Activated CD8-positive, alpha-beta T cell treated with anti-CD3 and anti-CD28 coated beads for 36 hours (primary cell): ENCODE data around the gene SP2. TPM values are rescaled to one million over a fixed set of nuclear protein-coding genes. Genes with fewer than 3 reads are reported as not detected.

Source experiments
- ATAC-seq: fragments of 200-7000 bp; cut with Tn5 transposase; one replicate; pipeline ENCODE4 v1.10.0; 2021; ENCODE audit warnings: mild to moderate bottlenecking, moderate library complexity
- CTCF ChIA-PET: fragments of 350-600 bp; sonication (Branson Sonifier 250); formaldehyde crosslinking; loops from one replicate; lab custom pipeline; 2021; ENCODE audit warnings: antibody characterized with exemption; lab: Charles Lee
- POLR2A ChIA-PET: fragments of 350-600 bp; sonication (Branson Sonifier 250); formaldehyde crosslinking; loops from one replicate; lab custom pipeline; 2021; ENCODE audit warnings: antibody characterized with exemption; lab: Charles Lee
- DNase-seq: peaks from one replicate; pipeline ENCODE4 v3.0.0-alpha.2; 2020
- H3K27ac Mint-ChIP-seq: one replicate; pipeline ENCODE4 v1.8.0; 2021; ENCODE audit warnings: mild to moderate bottlenecking, mixed read lengths
- H3K27me3 Mint-ChIP-seq: one replicate; pipeline ENCODE4 v1.8.0; 2021; ENCODE audit warnings: mixed read lengths
- H3K36me3 Mint-ChIP-seq: one replicate; pipeline ENCODE4 v1.8.0; 2021; ENCODE audit warnings: low read depth, mixed read lengths
- H3K4me1 Mint-ChIP-seq: one replicate; pipeline ENCODE4 v1.8.0; 2021; ENCODE audit warnings: low read depth, mixed read lengths
- H3K4me3 Mint-ChIP-seq: one replicate; pipeline ENCODE4 v1.8.0; 2021; ENCODE audit warnings: mild to moderate bottlenecking, moderate library complexity, mixed read lengths
- H3K9me3 Mint-ChIP-seq: one replicate; pipeline ENCODE4 v1.8.0; 2021; ENCODE audit warnings: mixed read lengths
- intact Hi-C: fragments of 100-400 bp; cut with micrococcal nuclease; formaldehyde crosslinking; loops from one replicate; pipeline ENCODE4 v1.10.0; 2022
- total RNA-seq, 2 experiments: library from RNA; stranded (reverse); gene quantifications; one replicate each; pipeline ENCODE4 v1.2.3, GENCODE V29; 2021
- TF ChIP-seq, protein P1 (sequence below): fragments of 200-600 bp; IDR thresholded peaks from one replicate; pipeline ENCODE4 v1.8.0; 2022; ENCODE audit warnings: antibody characterized with exemption, mild to moderate bottlenecking

The SP2 gene
- total RNA-seq, 2 experiments from 2014 or later, result 11.5 to 13.2 TPM

DNA sequence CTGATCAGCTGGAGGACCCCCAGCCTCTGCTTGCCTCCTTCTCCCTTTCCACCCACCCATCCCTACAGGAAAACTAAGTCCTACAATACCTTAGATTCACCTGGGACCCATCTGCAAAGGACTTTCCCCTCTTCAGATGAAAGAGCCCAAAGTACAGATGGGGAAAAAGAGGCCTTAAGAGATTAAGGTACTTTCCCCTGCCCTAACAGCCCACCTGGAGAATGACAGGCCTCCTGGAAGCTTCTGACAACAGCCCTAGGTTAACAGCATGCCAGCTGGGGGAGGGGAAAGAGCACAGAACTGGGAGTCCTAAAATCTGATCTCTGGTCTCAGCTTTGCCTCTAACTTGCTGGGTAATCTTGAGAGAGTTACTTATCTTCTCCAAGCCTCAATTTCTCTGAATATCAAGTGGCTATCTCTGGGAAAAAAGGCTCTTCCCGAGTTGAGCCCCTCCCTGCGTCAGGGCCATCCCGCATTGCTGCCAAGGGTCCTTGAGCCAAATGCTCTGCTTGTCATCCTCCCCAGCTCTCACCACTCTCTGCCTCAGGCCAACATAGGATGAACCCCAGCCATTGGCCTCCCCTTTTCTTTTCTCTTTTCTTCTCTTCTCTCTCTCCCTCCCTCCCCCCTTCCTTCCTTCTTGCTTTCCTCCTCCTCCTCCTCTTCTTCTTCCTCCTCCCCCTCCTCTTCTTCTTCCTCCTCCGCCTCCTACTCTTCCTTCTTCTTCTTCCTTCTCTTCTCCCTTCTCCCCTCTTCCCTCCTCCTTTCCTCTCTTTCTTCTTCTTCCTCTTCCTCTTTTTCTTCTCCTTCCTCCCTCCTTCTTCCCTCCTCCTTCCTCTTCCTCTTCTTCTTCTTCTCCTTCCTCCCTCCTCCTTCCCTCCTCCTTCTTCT lies 22.6 kb upstream of the SP2 start:
- no peaks in the 10 kb centered on the region for H3K9me3 Mint-ChIP-seq
- intact Hi-C loops, result no loop called here
- H3K27me3 Mint-ChIP-seq, result peaks cover 39% of the 10 kb centered on the region
- H3K36me3 Mint-ChIP-seq, result no peaks in the 10 kb centered on the region
- H3K4me3 Mint-ChIP-seq, result no peak overlapping the region
- TF ChIP-seq, protein P1, sequence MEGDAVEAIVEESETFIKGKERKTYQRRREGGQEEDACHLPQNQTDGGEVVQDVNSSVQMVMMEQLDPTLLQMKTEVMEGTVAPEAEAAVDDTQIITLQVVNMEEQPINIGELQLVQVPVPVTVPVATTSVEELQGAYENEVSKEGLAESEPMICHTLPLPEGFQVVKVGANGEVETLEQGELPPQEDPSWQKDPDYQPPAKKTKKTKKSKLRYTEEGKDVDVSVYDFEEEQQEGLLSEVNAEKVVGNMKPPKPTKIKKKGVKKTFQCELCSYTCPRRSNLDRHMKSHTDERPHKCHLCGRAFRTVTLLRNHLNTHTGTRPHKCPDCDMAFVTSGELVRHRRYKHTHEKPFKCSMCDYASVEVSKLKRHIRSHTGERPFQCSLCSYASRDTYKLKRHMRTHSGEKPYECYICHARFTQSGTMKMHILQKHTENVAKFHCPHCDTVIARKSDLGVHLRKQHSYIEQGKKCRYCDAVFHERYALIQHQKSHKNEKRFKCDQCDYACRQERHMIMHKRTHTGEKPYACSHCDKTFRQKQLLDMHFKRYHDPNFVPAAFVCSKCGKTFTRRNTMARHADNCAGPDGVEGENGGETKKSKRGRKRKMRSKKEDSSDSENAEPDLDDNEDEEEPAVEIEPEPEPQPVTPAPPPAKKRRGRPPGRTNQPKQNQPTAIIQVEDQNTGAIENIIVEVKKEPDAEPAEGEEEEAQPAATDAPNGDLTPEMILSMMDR, result no peak
- ChIA-PET POLR2A (no interaction called here), CTCF (interaction anchor here (0.7 kb wide), 1 partner anchor 10 kb away, joined by 3 read pairs; no protein-coding TSS in a partner anchor)
- DNase-seq (no peak), ATAC-seq (no peak)
- H3K27ac Mint-ChIP-seq, result no peak overlapping the region
- no peaks in the 10 kb centered on the region for H3K4me1 Mint-ChIP-seq

DNA sequence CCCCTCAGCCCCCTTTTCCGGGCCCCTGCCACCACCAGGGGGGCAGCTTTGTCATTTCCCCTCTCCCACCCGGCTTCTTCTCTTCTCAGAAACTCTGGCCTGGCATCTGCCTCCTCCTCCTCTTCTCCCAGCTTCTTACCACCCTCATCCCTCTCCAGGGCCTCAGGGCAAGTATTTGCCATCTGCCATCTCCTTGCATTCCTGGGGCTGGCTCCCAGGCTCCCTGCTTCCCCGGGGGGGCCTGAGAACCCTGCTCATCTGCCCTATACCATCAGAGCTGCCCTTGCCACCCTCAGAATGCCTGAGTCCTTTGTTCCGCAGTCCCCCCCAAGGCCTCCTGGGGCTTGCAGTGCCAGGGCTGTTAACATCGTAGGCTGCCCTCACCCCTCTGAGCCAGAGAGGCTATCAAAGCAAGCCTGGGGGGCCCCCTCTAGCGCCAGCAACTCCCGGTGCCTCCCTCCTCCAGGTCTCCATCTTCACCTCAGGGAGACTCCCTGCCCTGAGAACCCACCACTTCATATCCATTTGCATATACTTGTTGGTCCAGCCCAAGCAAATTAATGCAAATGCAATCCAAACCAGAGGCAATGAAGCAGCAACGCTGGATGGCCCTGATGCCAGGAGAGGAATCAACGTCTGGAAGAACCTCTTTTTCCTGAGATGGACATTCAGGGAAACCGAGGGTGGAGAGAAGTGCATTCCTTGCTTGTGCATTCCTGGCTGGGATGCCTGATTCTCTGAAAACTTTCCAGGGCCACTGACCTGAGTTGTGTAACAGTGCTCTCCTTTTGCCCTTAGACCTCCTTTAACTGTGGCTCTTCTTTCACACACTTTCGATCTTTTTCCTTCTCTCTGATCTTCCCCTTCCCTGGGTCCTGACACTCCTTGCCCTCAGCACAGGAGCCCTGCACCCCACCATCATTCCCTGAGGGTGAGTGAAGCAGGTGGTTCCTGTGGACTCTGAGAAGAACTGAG lies 20.7 kb upstream of the SP2 start:
- POLR2A ChIA-PET, result interaction anchor here (0.6 kb wide), 1 partner anchor 15 kb away, joined by 3 read pairs; no protein-coding TSS in a partner anchor
- intact Hi-C loops, result no loop called here
- Mint-ChIP-seq H3K9me3 (no peaks in the 10 kb centered on the region), H3K4me1 (peaks cover 5% of the 10 kb centered on the region), H3K36me3 (no peaks in the 10 kb centered on the region), H3K27ac (no peak overlapping the region), H3K27me3 (peaks cover 34% of the 10 kb centered on the region), H3K4me3 (no peak overlapping the region)
- TF ChIP-seq, protein P1, result no peak
- DNase-seq (no peak), ATAC-seq (no peak)
- CTCF ChIA-PET, result interaction anchor here (1.2 kb wide), 1 partner anchor 14 kb away, joined by 3 read pairs; no protein-coding TSS in a partner anchor

DNA sequence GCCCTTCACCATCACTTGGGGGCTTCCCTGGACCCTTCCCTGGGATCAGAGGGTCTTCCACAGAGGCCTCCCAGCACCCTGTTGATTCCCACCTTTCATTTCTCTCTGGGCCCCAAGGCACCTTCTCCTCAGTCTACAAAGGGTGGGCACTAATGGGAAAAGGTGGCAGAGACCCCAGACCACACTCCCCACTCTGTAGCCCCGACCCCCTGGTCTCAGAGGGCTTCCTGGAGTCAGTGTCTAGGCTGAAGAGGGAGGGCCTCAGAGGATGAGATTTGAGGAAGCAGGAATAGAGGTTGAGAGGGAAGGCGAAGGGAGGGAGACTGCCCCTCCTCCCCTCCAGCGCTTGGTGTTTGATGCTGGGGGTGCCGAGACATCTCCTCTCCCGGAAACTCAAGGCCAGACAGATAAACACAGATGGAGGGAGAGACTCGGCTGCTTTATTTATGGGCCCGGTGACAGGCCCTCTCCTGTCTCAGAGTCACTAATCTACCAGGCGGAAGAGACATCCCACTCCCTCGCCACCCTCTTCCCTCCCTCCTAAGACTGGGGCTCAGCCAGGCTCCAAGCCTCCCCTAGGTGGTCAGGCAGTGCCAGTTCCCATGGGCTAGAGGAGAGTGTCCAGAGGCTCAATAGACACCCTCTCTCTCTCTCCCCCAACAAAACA lies 18.5 kb upstream of the SP2 start:
- Mint-ChIP-seq H3K4me1 (peaks cover 5% of the 10 kb centered on the region), H3K27ac (no peak overlapping the region), H3K27me3 (peaks cover 22% of the 10 kb centered on the region), H3K4me3 (no peak overlapping the region), H3K9me3 (no peaks in the 10 kb centered on the region), H3K36me3 (no peaks in the 10 kb centered on the region)
- intact Hi-C loops, result no loop called here
- ChIA-PET POLR2A (no interaction called here), CTCF (interaction anchor here (18.8 kb wide), 1 partner anchor 34 kb away, joined by 586 read pairs; the partner anchor contains the start of genes SCRN2 and SP6)
- TF ChIP-seq, protein P1, result no peak
- ATAC-seq (no peak), DNase-seq (no peak)

DNA sequence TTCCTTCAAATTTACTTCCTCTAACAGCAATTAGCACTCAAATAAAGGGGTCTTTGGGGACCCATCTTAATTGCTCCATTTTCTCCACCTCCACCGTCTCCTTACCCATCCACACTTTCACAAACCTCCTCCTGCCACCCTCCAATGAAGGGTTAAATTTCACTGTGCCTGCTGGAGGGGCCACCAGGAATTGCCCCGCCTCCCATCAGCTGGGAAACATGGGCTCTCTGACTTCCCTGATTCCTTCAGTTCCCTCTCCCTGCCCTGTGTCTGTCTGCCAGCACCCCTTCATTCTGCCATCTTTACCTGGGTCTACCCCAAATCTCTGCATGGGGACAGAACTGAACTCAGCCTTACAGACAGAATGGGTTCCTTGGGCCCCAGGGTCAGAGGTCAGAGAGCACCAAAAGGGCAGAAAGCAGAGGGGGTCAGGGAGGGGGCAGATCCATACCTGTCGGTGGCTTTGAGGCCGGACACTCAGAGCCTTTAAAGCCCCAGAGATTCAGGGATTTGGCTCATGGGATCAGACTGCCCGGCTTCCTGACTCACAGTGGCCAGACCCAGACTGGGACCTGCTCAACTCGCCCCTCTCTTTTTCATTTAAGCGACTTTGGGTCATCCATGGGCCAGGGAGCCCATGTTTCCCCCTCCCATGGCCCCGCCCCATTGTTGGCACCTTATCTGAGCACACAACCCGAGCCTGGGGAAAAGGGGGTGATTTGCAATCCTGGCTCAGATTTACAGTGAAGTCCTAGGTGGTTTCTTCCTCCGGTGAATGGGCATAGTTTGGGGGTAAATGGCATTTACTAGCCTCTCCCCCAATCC lies 17.6 kb upstream of the SP2 start:
- H3K4me1 Mint-ChIP-seq, result peaks cover 12% of the 10 kb centered on the region
- peaks cover 18% of the 10 kb centered on the region for H3K27me3 Mint-ChIP-seq
- no peak for ATAC-seq
- intact Hi-C loops, result no loop called here
- no peaks in the 10 kb centered on the region for H3K36me3 Mint-ChIP-seq
- DNase-seq, result no peak
- no peak overlapping the region for H3K4me3 Mint-ChIP-seq
- H3K27ac Mint-ChIP-seq, result peak overlapping the region; percentile 25
- CTCF ChIA-PET, result interaction anchor here (2.1 to 18.8 kb wide), 2 partner anchors 11 to 35 kb away, joined by 10 to 586 read pairs; partner anchors contain the start of genes SCRN2 and SP6
- H3K9me3 Mint-ChIP-seq, result no peaks in the 10 kb centered on the region
- POLR2A ChIA-PET, result interaction anchor here (1.2 kb wide), 1 partner anchor 13 kb away, joined by 4 read pairs; no protein-coding TSS in a partner anchor
- TF ChIP-seq, protein P1, result no peak
